HG03575 (cell line): ENCODE measurements around the gene KCNH2.
"Not testable (repeated sequence)": the region's sequence is repeated elsewhere in the genome, so short reads cannot be mapped to it uniquely, and the experiment has no call there.

Experiments
- ATAC-seq: cut with Tn5 transposase; IDR thresholded peaks from one replicate; pipeline ENCODE4 v1.9.1; 2021; ENCODE audit not compliant: unreplicated experiment, insufficient number of reproducible peaks, low FRiP score; ENCODE audit errors: extremely low read depth

KCNH2 gene, protein sequence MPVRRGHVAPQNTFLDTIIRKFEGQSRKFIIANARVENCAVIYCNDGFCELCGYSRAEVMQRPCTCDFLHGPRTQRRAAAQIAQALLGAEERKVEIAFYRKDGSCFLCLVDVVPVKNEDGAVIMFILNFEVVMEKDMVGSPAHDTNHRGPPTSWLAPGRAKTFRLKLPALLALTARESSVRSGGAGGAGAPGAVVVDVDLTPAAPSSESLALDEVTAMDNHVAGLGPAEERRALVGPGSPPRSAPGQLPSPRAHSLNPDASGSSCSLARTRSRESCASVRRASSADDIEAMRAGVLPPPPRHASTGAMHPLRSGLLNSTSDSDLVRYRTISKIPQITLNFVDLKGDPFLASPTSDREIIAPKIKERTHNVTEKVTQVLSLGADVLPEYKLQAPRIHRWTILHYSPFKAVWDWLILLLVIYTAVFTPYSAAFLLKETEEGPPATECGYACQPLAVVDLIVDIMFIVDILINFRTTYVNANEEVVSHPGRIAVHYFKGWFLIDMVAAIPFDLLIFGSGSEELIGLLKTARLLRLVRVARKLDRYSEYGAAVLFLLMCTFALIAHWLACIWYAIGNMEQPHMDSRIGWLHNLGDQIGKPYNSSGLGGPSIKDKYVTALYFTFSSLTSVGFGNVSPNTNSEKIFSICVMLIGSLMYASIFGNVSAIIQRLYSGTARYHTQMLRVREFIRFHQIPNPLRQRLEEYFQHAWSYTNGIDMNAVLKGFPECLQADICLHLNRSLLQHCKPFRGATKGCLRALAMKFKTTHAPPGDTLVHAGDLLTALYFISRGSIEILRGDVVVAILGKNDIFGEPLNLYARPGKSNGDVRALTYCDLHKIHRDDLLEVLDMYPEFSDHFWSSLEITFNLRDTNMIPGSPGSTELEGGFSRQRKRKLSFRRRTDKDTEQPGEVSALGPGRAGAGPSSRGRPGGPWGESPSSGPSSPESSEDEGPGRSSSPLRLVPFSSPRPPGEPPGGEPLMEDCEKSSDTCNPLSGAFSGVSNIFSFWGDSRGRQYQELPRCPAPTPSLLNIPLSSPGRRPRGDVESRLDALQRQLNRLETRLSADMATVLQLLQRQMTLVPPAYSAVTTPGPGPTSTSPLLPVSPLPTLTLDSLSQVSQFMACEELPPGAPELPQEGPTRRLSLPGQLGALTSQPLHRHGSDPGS

DNA sequence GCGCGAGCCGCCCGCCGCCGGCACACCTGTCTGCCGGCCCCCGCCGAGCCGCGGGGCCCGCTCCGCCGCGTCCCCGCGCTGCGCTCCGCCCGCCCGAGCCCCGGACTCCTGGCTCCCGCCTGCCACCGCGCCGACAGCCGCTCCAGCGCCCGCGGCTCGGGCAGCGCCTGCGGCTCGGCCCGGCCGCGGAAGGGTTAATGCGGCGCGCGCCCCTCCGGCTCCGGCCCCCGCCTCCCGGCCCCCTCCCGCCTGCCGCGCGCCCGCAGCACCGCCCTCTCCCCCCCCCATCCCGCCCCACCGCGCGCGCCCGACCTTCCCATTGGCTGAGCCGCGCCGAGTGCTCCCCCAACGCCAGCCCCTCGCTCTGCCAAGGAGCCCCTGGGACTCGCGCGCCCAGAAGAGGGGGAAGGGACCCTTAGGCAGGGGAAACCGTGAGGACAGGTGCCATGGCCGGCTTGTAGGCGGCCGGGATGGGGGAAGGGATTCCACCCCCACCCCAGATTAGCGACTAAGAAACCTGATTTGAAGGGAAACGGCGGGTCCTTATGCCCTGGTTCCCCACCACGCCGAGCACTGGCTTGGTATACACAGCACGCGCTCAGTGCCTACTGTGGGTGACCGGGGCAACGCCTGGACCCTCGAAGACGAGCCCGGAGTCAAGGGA lies at the start of gene KCNH2:
TSS of gene KCNH2 (minus strand) at position 196 of the 664 bp plus-strand sequence. CDS start 408 bp downstream, outside the sequence.
- no peak for ATAC-seq

GRCh38 chr7:151027728-151028130 lies 49.6 kb upstream of the KCNH2 start:
- not testable (repeated sequence) for ATAC-seq

- ATAC-seq: not testable (repeated sequence)
These were observed 48.9 kb upstream of the KCNH2 start for GRCh38 chr7:151026771-151027727.

- ATAC-seq: no peak
These were observed 48.0 kb upstream of the KCNH2 start for GRCh38 chr7:151025924-151026671.

DNA sequence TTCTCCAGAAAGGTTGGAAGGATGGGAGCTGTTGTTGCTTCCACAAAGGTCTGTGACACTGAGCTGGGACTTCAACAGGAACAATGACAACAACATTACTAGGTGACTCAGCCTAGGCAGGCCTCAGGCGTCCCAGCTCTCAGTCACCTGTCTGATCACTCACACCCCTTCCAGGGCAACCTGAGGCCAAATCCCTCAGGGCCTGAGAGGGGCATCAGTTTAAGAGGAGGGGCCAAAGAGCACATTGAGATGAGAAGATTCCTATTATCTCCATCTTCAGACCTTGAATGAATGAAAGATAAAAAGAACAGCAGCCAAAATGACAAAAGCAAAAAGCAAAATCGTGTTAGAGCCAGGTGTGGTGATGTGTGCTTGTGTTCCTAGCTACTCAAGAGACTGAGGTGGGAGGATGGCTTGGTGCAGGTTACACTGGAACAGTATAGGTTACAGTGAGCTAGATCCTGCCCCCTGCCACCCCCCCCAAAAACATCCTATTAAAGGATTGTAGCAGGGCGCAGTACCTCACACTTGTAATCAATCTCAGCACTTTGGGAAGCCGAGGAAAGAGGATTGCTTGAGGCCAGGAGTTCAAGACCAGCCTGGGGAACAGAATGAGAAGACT lies 46.4 kb upstream of the KCNH2 start, which contains the start of gene ATG9B:
TSS of gene ATG9B (minus strand) at position 60 of the 622 bp plus-strand sequence. CDS start 71 bp downstream, outside the sequence.
- no peak for ATAC-seq

DNA sequence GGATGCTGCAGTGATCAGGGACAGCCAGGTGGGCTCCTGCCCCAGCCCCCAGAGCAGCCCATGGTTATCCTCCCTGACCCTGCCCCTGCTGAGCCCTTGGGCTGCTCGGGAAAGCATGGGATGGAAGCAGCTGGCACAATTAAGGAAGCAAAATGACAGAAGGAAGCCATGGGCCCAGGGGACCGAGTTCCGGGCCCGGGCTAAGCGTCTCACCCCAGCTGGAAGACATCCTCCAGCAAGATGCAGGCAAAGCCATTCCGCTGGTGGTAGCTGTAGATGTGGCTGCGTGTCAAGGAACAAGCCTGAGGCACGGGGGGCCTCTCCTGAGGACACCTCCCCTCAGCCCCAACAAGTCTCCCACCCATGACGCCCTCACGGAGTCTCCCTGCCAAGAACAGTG lies 45.1 kb upstream of the KCNH2 start:
- ATAC-seq: no peak

DNA sequence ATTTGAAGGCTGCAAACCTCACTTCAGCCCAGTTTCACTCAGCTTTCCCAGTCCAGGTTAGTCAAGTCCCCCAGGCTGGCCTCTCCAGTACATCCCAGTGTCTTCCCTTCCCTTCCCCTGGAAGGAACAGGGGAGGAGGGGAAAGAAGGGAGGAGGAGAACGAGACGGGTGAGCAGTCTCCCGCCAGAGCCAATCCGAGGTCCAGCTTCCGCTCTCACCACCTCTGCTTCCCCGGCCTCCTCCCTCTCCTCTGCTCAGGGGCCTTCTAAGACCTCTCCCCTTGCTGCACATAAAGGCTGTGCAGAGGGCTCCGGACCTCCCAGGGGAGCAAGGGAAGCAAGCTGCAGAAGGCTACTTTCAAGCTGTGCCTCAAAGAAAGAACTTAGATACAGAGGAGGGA lies 42.1 kb upstream of the KCNH2 start:
- ATAC-seq: no peak

DNA sequence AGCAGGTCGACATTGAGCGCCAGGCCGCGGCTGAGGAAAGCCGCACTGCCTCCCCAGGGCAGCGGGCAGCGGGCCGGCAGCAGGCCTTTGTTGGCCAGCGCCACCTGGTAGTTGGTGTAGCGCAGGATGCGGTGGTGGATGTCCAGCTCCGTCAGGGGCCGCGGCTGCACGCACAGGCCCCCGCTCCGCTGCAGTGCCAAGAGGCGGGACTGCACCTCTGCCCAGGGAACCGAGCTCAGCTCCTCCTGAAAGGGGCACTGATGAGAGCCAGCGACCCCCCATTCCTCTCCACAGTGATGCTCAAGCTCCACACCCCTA lies 41.0 kb upstream of the KCNH2 start:
- no peak for ATAC-seq

GRCh38 chr7:151018421-151019129 lies 40.5 kb upstream of the KCNH2 start:
- ATAC-seq: no peak

DNA sequence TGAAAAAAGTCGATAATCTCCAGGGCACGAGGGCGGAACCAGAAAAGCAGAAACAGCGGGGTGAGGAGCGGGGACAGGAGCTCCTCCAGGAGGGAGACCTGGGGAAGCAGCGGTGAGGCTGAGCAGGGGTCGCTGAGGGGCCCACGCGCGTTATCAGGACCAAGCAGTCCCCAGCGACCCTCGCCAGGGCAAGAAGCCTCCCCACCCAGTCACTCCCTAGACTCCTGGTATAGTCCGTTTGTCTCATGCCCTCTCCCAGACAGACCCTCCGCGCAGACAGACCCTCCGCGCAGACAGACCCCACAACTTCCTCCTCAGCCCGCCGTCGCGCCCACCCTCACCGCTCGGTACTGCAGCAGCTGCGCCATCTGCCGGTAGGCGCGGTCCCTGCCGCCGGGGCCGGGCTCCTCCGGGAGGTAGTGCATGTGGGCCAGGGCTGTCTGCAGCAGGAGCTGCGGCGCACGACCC lies 39.9 kb upstream of the KCNH2 start:
- ATAC-seq: no peak

DNA sequence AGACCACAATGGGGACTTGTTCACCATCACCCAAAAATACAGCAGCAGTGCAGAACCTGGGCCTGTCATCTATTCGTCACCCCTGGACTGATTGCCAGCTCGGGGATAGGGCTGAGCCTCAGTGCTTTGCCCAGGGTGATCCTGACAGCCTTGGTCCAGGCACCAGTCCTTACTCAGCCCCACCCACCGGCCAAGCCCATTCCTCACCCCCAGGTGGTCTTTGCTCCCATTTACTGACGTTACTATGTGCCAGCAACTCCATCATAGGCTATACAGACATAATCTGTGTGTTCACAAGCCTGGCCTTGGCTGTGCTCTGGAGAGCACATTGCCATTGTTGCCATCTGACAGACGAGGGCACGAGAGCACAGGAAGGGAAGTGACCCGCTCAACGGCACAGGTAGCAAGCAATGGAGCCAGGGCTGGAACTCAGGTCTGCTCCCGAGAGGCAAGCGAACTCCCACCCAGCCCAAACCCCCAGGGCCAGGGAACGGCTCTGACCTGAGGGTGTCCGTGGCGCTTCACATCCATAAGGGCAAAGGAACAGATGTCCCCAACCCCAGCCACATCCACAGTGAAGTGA lies 39.3 kb upstream of the KCNH2 start:
- no peak for ATAC-seq

GRCh38 chr7:151016942-151017341 lies 38.8 kb upstream of the KCNH2 start:
- ATAC-seq: no peak

DNA sequence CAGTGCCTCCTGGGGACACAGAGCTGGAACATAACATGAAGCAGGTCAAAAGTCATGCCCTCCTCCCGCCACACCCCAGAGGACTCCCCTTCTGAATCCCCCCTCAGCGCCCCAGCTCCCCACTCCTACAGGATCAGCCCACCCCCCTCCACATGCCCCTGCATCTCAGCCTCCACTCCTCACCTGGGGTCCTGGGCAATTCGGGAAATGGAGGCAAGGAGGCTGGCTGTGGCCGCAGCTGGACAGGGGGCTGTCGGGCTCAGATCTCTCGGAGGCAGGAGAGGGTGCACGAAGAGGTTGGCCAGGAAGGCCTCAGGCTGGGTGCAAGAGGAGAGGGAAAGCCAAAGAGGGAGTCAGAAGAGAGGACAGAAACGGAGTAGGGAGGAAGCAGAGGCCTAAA lies 38.4 kb upstream of the KCNH2 start:
- ATAC-seq: no peak

DNA sequence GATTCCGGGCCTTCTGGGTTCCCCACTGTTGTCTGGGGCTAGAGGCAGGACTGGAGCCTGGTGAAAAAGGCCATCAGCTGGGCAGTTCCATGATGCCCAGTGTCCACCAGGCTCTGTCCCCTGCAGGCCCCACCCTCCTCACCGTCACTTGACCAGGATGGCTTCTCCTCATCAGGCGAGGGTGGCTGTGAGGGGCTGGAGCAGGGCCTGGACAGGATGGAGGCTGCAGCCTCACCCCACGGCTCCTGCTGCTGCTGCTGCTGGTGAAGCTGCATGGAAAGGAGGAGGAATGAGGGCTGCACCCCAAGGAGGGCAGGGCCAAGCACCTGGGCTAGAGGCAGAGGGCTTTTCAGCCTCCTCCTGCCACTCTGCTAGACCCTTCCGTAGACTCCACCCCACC lies 37.8 kb upstream of the KCNH2 start:
- no peak for ATAC-seq

- ATAC-seq: no peak
These were observed 36.8 kb upstream of the KCNH2 start for GRCh38 chr7:151014950-151015349.
